IMR-90 (cell line): ENCODE measurements around the gene HOXC12.

Experiments
- CEBPB ChIP-seq: IDR thresholded peaks from 2 replicates; pipeline ENCODE4 v1.6.1; 2012; ENCODE audit warnings: low read depth, low read length, improper control_type of control experiment
- CHD1 ChIP-seq: IDR thresholded peaks from 2 replicates; pipeline ENCODE4 v1.6.1; 2012; ENCODE audit warnings: low read depth, low read length, improper control_type of control experiment
- CTCF ChIP-seq: conservative IDR thresholded peaks from 2 replicates; pipeline ENCODE4 v1.5.1; 2012; ENCODE audit warnings: mild to moderate bottlenecking, low read depth, low read length, improper control_type of control experiment
- FOS ChIP-seq: fragments of 150-350 bp; IDR thresholded peaks from 2 replicates; pipeline ENCODE4 v1.6.1; 2016; ENCODE audit warnings: low read depth, low read length
- NFE2L2 ChIP-seq: fragments of 150-350 bp; IDR thresholded peaks from 2 replicates; pipeline ENCODE4 v1.6.1; 2016; ENCODE audit warnings: low read depth, mild to moderate bottlenecking, low read length
- POLR2A ChIP-seq: IDR thresholded peaks from 2 replicates; pipeline ENCODE4 v1.6.1; 2012; ENCODE audit warnings: mild to moderate bottlenecking, low read depth, low read length
- RCOR1 ChIP-seq: IDR thresholded peaks from 2 replicates; pipeline ENCODE4 v1.6.1; 2012; ENCODE audit warnings: mild to moderate bottlenecking, low read length, improper control_type of control experiment; ENCODE audit not compliant: insufficient replicate concordance
- SMC3 ChIP-seq: fragments of 150-350 bp; IDR thresholded peaks from 2 replicates; pipeline ENCODE4 v1.6.1; 2016; ENCODE audit warnings: low read depth, mild to moderate bottlenecking, antibody characterized with exemption, low read length, moderate library complexity
- TF ChIP-seq, protein P1 (sequence below): fragments of 150-350 bp; IDR thresholded peaks from 2 replicates; pipeline ENCODE4 v1.6.1; 2017; ENCODE audit warnings: mild to moderate bottlenecking, antibody characterized with exemption, low read length, low read depth

GRCh38 chr12:53927220-53928029 lies 27.3 kb upstream of the HOXC12 start:
- no peak for TF ChIP-seq NFE2L2
- no peak for TF ChIP-seq RCOR1
- TF ChIP-seq FOS: no peak
- no peak for TF ChIP-seq POLR2A
- no peak for TF ChIP-seq CEBPB
- TF ChIP-seq CTCF: no peak
- TF ChIP-seq, protein P1, sequence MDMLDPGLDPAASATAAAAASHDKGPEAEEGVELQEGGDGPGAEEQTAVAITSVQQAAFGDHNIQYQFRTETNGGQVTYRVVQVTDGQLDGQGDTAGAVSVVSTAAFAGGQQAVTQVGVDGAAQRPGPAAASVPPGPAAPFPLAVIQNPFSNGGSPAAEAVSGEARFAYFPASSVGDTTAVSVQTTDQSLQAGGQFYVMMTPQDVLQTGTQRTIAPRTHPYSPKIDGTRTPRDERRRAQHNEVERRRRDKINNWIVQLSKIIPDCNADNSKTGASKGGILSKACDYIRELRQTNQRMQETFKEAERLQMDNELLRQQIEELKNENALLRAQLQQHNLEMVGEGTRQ: no peak
- no peak for TF ChIP-seq SMC3
- no peak for TF ChIP-seq CHD1
